GM19397 (cell line): ENCODE data around the gene ARFIP1.
"Not testable (repeated sequence)": the region's sequence is repeated elsewhere in the genome, so short reads cannot be mapped to it uniquely, and the experiment has no call there.

ENCODE experiments used
- ATAC-seq: cut with Tn5 transposase; IDR thresholded peaks from one replicate; pipeline ENCODE4 v1.9.1; 2021; ENCODE audit warnings: mild to moderate bottlenecking, moderate library complexity; ENCODE audit not compliant: unreplicated experiment

ARFIP1 gene

DNA sequence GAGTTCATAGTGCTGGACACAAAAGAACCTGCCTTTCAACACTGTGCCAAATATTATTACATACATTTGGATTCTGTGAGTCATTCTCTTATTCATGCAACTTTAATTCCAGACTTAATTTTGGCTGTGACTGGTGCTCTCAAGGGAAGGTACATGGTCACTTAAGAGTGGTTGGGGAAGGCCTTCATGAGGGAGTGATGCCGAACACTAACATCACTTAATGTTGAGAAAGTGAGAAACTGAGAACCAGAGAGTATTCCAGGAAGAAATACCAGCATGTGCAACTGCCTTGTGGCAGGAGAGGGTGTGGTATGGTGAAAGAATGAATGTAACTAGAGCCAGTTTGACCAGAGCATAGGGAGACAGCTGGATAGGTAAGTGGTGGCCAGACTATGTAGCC, 114.9 kb downstream of the ARFIP1 start:
- no peak for ATAC-seq

DNA sequence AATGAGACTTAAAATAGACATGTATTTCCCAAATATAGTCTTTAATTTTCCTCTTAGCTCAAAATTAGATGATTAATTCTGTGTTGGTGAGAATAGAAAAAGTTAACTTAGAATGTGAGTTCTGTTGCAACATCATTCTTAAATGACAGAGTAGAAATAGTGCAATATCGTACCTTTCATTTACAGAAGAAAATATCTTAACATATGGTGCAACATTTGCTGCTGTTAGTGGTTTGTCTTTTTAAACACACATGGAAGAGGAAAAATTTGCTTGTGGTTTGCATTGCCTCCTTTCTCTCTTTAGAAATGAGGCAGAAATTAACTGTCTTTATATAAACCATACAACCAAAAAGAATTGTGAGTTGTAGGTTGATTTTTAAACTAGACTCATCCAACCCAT, 117.1 kb downstream of the ARFIP1 start:
- ATAC-seq = no peak

DNA sequence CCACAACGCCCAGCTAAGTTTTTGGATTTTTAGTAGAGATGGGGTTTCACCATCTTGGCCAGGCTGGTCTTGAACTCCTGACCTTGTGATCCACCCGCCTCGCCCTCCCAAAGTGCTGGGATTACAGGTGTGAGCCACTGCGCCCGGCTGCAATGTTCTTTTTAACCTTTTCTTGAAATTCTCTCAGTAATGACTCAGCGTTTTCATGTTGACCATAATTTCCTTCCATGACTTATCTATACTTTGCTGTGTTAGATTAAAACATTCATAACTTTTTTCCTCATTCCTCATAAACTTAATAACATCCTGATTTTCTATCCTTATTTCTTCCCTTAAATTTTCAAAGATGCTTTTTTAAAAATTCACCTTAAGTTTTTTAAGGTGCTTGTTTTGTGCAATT, 118.4 kb downstream of the ARFIP1 start:
- ATAC-seq = not testable (repeated sequence)

DNA sequence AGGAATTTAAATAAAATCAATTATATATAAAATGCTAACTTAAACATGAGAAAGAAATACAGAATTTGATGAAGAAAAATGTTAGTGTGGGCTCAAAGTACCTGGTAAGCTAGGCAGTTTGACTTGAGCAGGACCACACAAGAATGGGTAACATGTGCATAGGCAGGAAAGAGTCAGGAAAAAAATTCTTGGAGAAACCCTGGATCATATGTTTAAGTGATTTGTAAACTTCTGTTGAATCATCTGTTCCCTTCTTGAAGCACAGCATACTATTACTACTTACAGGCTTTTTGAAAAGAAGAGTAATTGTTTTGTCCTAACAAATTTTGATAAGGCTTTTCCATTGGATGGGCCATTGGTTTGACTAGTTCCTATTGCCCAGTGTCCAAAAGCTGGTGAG, 118.9 kb downstream of the ARFIP1 start:
- no peak for ATAC-seq

DNA sequence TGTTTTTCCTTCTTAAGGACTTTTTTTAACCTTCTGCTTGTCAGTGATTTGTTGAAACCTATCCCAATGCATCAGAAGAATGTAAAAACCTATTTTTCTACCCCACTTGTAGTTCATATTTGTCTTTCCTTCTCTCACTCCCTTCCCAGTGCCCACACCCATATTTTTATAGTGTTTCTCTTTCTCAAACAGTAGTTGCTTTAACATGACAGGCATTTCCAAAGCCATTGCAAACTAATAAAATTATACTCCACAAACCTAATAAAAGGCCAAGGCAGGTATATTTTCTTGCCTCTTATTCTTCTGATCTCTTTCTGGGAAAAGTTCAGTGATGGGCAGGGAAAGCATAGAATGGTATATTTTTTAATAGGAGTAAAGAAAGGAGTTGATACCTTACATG, 120.6 kb downstream of the ARFIP1 start:
- ATAC-seq = no peak

DNA sequence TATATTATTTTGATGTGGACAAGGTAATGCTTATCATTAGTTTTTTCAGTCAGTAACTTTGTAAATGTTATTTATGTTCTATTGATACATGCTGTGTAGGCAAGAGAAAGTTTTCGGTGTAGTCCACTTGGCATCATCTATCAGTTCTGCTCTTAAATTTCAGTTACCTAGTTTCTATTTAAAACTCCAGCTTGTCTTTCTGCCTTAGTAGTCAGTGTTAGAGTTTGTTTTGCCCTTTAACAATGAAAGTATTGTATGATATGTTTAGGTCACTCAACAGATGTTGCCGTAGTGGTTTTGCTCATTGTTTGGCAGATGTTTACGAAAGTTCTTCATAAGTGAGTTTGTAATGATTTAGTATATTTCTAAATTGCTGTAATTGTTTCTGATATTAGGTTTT, 121.5 kb downstream of the ARFIP1 start:
- no peak for ATAC-seq

DNA sequence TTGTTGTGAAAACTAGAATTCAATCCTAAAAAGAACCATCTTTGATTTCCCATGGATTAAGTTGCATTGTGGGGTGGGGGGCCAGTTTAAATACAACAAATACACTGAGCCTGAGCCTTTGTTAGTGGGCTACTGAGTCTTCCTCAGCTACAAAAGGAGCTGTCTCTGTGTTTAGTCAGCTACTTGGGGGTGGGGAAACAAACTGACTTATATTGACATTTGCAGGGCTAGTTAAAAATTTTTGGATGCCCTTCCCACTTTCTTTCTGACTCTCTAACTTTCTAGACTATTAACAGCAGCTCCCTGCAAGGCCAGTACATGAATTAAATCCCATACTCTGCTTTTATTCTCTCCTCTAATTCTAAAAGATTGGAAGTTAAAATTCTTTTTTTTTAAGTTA, 123.9 kb downstream of the ARFIP1 start:
- ATAC-seq = no peak

DNA sequence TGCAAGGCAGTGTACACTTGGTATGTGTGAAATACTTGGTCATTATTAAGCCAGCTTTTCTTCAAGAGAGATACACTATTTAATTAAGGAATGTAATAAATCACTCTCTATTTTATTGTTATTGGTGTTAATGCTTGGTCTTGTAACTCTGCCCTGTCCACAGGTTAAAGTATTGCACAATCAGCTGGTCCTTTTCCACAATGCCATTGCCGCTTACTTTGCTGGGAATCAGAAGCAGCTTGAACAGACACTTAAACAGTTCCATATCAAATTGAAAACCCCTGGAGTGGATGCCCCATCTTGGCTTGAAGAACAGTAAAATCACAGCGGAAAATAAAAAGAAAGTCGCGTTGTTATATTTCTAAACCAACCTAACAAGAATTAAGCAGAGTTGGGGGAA, 130.1 kb downstream of the ARFIP1 start:
- no peak for ATAC-seq

DNA sequence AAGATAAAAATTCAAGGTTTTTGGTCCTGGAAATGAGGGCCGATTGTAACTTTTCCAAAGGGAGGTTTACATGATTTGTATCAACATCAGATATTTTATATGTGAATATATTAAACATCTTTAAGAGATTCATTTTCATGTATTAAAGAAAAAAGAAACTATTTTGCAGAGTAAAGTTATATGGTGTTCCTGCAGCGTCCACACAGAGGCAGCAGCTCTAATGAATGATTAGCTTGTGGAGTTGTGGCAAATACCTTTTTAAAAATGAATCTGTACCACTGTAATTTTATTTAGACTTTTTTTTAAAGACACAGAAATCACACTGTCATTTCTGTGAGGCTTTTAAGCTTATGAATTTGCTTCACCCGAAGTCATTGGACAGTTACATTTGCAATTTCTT, 130.8 kb downstream of the ARFIP1 start:
- ATAC-seq = no peak

DNA sequence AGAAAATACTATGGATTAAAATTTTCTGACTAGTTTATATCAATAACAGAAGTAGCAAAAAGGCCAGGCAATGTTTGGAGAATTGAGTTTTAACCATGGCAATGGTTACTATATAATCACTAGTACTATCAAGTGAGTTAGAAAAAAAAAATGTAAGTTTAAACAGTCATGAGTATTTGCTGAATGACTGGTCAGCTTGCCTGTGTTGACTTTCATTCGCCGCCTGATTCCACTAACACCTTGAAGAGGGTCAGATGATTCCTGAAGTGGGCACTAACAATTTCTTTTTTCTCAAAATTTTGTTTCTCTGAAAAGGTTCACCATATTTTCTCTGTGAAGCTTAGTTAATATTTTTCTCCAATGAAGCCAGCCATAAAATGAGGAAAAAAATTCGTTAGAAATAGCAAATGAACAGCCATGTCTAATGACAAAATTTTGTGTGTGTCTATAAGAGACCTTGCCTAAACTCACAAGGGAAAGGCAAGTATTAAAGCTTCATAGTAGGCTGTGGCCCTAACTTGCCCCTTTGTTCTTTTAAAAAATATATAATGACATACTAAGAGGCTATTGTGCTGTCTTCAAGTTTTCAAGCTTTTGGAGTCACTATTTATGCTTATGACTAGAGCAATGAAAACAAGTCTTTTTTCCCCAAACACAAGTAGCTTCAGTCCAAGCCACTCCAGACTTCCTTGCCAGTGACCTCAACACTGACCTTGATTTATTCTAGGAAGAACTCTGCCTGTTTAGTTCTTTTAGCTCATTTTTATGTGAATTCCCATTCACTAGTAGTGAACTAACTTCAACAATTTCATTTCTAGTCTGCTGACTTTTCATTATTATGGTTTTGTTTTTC, 138.0 kb downstream of the ARFIP1 start:
- no peak for ATAC-seq

DNA sequence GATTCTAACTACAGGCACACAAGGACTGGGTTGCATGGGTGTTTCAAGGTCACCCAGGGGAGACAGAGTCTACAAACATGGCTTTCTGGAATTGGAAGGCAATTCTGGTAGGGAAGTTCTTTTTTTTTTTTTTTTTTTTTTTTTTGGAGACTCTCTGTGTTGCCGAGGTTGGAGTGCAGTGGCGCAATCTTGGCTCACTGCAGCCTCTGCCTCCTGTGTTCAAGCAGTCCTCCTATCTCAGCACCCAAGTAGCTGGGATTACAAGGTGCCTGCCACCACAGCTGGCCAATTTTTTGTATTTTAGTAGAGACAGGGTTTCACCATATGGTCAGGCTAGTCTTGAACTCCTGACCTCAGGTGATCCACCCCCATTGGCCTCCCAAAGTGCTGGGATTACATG, 140.1 kb downstream of the ARFIP1 start:
- no peak for ATAC-seq

DNA sequence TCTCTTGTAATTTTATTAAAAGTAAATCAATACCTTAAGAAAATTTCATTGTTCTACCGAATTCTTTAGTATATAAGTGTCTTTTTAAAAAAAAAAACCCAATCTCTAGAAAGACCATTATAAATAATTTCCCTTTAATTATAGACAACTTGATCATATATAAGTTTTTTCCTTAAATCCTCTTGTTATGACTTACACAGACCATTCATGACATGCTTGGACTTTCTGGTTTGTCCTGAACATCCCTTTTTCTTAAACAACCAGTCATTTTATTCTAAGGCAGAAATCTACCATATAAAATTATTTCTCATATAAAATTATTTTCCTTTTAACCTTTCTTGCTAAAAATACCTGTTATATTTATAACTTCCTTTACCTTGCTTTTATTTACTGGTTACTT, 141.0 kb downstream of the ARFIP1 start:
- ATAC-seq = no peak

DNA sequence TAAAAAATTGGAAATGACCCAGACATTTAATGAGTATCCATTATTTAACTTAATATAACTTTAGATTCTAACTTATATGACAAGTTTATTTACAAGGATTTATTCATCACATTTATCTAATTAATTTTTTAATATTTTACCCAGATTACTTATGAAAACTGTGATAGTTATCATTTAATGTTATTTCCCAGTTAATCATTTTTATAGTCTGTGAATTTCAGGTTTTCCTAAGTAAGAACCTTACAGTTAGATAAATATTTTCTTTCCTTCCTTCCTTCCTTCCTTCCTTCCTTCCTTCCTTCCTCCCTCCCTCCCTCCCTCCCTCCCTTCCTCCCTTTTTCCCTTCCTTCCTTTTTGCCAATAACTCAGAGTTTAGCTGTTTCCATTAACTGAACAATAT, 141.5 kb downstream of the ARFIP1 start:
- ATAC-seq = no peak

DNA sequence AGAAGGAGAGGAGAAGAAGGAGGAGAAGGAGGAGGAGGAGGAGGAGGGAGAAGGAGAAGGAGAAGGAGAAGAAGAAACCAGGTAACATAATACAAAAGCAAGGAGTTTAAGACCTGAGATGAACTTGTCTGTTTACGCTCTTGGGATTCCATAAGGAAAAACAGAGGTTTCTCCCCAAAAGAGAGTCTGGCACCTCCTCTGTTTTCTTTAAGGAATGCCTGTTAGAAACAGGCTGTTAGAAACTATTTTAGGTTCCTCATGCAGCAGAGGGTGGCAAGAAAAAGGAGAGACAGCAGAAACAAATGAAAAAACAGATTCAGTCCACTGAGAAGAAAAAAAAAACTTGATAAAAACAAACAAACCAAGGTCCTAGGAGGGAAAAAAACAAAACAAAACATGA, 146.1 kb downstream of the ARFIP1 start:
- no peak for ATAC-seq

DNA sequence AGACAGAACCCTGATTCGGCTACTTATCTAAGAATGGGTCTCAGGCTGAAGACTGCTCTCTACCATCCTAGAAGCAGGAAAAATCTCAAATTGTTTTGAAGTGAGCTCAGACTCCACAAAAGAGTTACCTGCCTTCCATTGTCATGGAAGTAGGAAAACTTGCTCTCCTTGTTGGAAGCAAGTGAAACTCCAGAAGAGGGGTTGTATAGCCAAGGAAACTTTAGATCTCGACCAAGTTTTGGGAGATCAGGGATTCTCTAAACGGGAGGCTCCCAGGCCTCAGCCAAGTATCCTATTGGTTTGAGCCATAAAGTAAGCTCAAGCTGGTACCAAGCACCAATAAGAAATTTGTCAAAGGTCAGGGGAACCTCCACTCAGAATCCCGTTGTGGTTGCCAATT, 147.2 kb downstream of the ARFIP1 start:
- ATAC-seq = no peak

DNA sequence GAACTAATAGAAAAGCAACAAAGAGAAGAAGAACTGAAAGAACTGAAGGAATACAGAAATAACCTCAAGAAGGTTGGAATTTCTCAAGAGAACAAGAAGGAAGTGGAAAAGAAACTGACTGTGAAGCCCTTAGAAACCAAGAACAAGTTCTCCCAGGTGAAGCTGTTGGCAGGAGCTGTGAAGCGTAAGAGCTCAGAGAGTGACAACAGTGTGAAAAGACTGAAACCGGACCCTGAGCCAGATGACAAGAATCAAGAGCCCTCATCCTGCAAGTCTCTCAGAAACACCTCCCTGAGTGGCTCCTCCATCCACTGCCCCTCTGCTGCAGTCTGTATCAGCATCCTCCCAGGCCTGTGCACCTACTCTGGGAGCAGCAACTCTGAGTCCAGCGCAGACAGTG, 148.0 kb downstream of the ARFIP1 start:
- ATAC-seq = no peak

DNA sequence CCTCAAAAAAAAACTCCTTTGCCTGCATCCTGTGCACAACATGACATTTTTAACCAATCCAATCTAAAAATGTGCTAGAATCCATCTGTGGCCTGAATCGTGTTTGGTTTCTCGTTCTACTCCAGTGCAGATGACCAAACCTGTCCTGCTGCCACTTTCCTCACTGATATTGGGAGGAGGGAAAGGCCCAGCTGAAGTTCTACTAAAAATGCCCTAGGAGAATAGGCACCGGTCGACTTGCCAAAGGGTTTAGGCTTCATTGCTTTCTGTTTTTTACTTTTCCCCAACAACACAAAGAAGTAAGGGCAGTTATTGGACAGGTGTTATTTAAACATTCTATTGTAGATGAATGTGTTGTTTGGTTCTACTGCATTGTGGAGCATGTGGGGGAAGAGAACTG, 148.5 kb downstream of the ARFIP1 start:
- ATAC-seq = no peak

DNA sequence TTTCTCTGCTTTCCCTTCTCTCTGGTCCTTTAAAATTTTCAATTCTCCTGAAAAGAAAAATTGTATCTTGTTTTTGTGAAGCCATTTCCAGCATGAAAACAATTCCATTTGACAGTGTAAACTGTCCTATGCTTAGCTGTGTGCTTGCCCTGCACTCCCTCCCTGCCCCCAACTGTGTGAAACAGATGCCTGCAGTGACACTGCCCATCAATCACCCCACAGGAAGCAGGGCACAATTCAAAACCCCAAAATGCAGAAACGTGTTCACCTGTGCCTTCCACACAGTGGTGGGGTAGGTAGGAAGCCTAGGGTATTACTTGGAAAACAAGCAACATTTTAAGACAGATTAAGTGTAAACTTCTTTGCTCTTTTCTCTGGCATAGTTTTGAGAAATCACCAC, 150.1 kb downstream of the ARFIP1 start:
- no peak for ATAC-seq

DNA sequence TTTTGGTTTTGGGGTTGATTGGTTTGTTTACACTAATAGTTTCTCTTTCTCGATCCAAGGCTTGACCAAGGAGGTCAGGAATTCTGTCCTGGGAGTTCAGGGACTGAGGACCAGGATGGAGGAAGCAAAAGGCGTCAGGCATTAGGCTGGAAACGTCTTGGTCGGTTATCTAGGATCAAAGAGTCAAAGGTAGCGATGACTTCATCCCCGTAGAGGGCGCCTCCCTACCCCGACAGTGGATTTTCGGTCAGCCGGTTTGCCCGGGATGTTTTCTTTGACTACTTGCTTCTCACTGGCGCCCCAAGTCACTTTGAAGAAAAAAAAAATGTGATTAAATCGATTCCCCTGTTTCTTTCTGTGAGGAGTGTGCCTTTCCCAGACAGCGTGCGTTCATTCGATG, 155.4 kb downstream of the ARFIP1 start:
- ATAC-seq = no peak

DNA sequence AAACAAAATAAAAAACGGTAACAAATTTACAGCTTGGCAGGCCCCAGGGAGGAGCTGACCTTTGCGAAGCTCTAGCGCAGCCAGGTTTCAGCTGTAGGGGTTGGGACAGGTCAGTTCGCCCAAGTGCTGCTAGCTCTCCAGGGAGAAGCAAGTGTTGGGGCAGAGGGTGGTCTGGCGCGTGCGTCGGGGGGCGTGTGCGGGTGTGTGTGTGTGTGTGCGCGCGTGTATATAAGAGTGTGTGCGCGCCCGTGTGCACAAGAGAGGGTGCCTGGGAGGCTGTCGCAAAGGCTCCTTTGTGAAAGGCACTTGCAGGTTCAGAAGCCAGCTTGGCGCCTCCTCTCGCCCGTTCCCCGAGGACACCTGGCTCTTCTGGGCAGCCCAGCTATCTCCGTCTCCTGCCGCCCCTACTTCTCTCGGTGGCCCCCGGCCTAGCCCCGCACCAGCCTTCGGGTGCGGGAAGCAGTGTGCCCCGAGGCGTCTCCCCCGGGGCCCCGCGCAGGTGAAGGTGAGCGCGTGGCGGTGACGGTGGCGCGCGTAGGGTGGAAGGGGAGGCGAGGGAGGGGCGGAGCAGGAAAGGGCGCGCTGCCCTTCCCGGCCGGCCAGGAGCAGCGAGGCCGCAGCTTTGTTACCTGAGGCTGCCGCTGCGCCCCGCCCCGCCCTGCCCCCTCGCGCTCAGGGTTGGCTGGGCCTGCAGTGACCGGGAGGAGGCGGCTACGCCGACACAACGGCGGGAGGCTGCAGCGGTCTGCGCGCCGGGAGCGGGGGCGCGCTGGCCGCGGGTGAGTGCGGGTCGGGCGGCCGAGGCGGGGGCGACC, 156.1 kb downstream of the ARFIP1 start, which contains the start of gene FHDC1:
Gene FHDC1 (plus strand): TSS at position 693 of the 815 bp plus-strand sequence. CDS start 6,735 bp downstream, outside the sequence.
- ATAC-seq = peak; percentile 34

DNA sequence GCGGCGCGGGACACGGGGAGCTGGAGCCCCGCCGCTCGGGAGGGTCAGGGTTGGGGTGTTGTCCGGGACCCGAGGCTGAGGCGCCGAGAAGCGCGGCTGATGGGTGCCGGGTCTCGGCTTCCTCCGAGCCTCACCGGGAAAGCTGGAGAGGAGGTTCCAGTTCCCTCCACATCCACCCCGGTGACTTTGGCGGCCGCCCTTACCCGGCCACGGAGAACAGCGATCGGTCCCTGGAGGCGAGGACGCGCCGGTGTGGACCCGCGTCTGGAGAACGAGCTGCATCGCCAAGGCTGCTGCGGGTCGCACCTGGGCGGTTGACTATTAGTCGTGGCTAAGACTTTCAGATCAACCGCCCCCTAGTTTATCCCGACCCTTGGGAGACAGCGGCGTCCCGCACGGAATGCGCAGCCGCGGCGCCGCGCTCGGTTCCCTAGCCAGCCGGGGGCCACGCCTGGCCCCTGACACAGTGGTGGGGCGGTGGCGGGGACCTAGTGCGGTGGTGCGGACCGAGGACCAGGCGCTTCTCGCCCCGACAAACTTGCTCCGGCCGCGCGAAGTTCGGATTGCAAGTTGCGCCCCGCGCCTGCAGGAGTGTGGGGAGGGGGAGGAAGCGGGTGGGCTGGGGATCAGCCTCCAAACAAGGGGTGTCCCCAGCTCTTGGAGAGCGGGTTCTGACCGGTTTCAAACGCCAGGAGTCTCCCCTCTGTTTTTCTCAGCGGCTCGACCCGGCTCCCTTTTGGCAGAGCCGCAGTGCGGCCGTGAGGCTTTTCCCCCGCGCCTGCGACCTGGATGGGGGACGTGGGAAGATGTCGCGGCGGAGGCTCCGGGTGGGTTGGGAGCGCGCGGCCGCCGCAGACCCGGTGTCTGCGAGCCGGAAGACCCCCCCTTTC, 156.9 kb downstream of the ARFIP1 start:
- peak; percentile 36 for ATAC-seq
